Right cardiac atrium (tissue), 5 donors: ENCODE data around the gene NHERF2. TPM values are rescaled to one million over a fixed set of nuclear protein-coding genes. Genes with fewer than 3 reads are reported as not detected.

Source experiments
- ATAC-seq, 2 donors: fragments of 200-7000 bp; cut with Tn5 transposase; one replicate each; pipeline versions ENCODE4 v1.8.0 to v1.9.1; 2020; ENCODE audit warnings: moderate library complexity in 2 of 2, mild to moderate bottlenecking in 1 of 2
- DNase-seq, 3 donors: peaks; one replicate each; pipeline ENCODE4 v3.0.0-alpha.2; 2020
- H3K27ac ChIP-seq: one replicate; pipeline ENCODE4 v1.5.1; 2013; ENCODE audit warnings: mild to moderate bottlenecking, low read length, control low read depth, moderate library complexity
- H3K27me3 ChIP-seq: one replicate; pipeline ENCODE4 v1.6.1; 2013; ENCODE audit not compliant: control insufficient read depth, insufficient read depth
- H3K4me1 ChIP-seq: one replicate; pipeline ENCODE4 v1.6.1; 2013; ENCODE audit warnings: low read length; ENCODE audit not compliant: control insufficient read depth, insufficient read depth
- H3K4me3 ChIP-seq: one replicate; pipeline ENCODE4 v1.5.1; 2013; ENCODE audit warnings: low read length, control low read depth
- H3K9me3 ChIP-seq: one replicate; pipeline ENCODE4 v1.6.1; 2013; ENCODE audit warnings: low read length; ENCODE audit not compliant: control insufficient read depth
- WGBS: extraction: QIAGEN DNeasy Blood & Tissue Kit; methylation state at CpG from one replicate; pipeline ENCODE4 v1.1.7; 2013; 5-methylcytosine and 5-hydroxymethylcytosine counted together
- intact Hi-C, 4 donors: fragments of 100-400 bp; cut with DNase I; formaldehyde crosslinking; loops; one replicate each; pipeline versions ENCODE4 v1.11.0 to v1.14.0; 2022 to 2023
- polyA plus RNA-seq: library from polyadenylated mRNA; stranded (reverse); fragments of 200-250 nt; gene quantifications from one replicate; pipeline ENCODE4 v1.2.3, GENCODE V29; 2013
- total RNA-seq, 4 donors: library from RNA; stranded (reverse); fragmentation: NEBNext Ultra II Directional; extraction: Animal tissue kit (Norgen Biotek cat#: 25700); gene quantifications; one replicate each; pipeline ENCODE4 v1.2.1, GENCODE V29; 2021
- donor health status: healthy with polysubstance abuse.
- donor health status: DM: no; HTN: yes; CAD: no.
- donor health status: DM: no; HTN: no; CAD: no.
- donor health status: DM: no; HTN: yes; CAD: no; lungs with severe emphysema.
- donor health status: DM: yes; HTN: yes; CAD: no.

The NHERF2 gene
- total and polyA plus RNA-seq, 5 donors = 131 to 257 (median 177) TPM

- Histone ChIP-seq H3K4me3 (no peak overlapping the region), H3K27ac (no peak overlapping the region), H3K4me1 (peaks cover 5% of the 10 kb centered on the region), H3K9me3 (no peaks in the 10 kb centered on the region), H3K27me3 (no peaks in the 10 kb centered on the region)
- no peak for ATAC-seq
- intact Hi-C loops = loop anchor here in 3 of 4 donors (5.0 to 10.0 kb wide), 2 partner anchors 122 to 125 kb away; partner anchors contain the start of gene RAB26 (in 1 of the 3)
- 1% methylated on average over 96 of the region's 96 CpGs for WGBS
- peak; percentile 10 to 50 (median 49) for DNase-seq
Observed at GRCh38 chr16:2019921-2020831, 6.5 kb upstream of the NHERF2 start.

GRCh38 chr16:2022723-2023091, 4.0 kb upstream of the NHERF2 start:
- ATAC-seq (peak; percentile 14 to 27), DNase-seq (peak in 2 of 3 donors; percentile 78)
- Histone ChIP-seq H3K4me1 (peaks cover 5% of the 10 kb centered on the region), H3K9me3 (no peaks in the 10 kb centered on the region), H3K4me3 (peak overlapping the region; percentile 7), H3K27me3 (no peaks in the 10 kb centered on the region), H3K27ac (no peak overlapping the region)
- 2% methylated on average over 14 of the region's 14 CpGs for WGBS
- intact Hi-C loops = loop anchor here (2.0 to 10.0 kb wide), 3 partner anchors 118 to 122 kb away; partner anchors contain the start of gene RAB26 (in 1 of the 4)

DNA sequence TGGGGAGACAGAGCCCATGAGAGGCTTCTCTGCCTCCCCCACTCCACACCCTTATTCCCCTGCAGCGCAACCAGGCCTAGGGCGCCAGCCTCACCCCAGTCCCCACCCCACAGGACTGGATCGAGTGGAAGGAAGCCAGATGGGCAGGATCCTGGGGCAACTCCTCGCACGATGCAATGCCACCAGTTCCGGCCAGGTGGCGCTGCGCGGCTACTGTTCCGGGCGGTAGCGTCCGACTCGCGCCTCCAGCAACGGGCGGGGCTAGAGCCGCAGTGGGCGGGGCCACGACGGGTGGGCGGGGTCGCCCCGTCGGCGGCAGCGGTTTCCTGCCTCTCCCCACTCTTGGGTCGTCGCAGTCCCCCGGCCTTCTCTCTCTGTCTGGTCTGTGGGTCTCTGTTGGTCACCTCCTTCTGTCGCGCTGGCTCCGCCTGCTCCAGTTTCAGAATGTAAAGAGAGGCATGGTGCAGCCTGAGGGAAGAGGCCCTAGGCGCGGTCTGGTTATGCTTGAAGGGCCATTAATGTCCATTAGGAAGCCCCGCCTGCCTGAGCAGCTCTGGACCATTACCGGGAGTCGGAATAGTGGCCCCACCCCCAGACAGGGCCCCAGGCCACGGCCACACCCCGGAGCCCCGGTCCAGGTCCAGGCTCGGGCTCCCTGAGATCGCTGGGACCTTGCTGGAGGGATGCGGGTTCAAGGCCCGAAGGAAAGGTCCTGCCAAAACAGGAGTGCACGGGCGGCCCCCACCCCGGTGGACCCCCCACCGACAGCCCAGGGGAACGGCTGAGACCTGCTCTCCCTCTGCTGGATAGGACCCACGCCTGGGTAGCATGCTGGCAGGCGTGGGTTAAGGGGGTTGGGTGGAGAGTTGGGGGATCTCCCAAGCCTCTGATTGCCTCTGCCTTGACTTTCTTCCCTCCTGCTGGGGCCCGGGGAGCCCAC, 3.3 kb upstream of the NHERF2 start:
- peak overlapping the region; percentile 71 for H3K27ac ChIP-seq
- H3K9me3 ChIP-seq = no peaks in the 10 kb centered on the region
- 12% methylated on average over 53 of the region's 53 CpGs for whole genome bisulfite sequencing
- peak; percentile 91 to 98 (median 97) for DNase-seq
- H3K4me3 ChIP-seq = peak overlapping the region; percentile 8
- intact Hi-C loops = loop anchor here (2.0 to 10.0 kb wide), 3 partner anchors 117 to 121 kb away; partner anchors contain the start of gene RAB26 (in 1 of the 4)
- peak; percentile 90 for ATAC-seq
- no peaks in the 10 kb centered on the region for H3K27me3 ChIP-seq
- peaks cover 5% of the 10 kb centered on the region for H3K4me1 ChIP-seq

DNA sequence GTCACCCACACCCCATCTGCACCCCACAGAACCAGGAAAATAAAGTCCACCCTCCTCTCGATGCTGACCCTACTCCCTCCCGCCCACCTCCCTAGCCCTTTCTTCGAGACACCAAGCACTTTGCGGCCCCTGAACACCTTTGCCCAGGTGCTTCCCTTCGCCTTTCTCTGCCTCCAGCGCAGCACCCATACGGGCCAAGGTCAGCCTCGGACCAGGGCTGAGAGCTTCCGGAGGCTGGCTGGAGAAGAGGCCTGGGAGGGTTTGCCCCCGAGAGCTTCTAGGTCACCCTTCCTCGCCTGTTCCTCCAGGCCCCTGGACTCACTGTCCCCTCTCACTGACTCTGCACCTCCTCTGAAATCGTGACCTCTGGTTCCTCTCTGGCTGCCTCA, 2.7 kb upstream of the NHERF2 start:
- peak overlapping the region; percentile 71 for H3K27ac ChIP-seq
- WGBS = 74% methylated on average over 12 of the region's 12 CpGs
- DNase-seq (peak in 1 of 3 donors; percentile 45), ATAC-seq (no peak)
- no peaks in the 10 kb centered on the region for H3K27me3 ChIP-seq
- H3K9me3 ChIP-seq = no peaks in the 10 kb centered on the region
- no peak overlapping the region for H3K4me3 ChIP-seq
- intact Hi-C loops = loop anchor here in 3 of 4 donors (5.0 to 10.0 kb wide), 2 partner anchors 118 to 121 kb away; partner anchors contain the start of gene RAB26 (in 1 of the 3)
- peaks cover 5% of the 10 kb centered on the region for H3K4me1 ChIP-seq

DNA sequence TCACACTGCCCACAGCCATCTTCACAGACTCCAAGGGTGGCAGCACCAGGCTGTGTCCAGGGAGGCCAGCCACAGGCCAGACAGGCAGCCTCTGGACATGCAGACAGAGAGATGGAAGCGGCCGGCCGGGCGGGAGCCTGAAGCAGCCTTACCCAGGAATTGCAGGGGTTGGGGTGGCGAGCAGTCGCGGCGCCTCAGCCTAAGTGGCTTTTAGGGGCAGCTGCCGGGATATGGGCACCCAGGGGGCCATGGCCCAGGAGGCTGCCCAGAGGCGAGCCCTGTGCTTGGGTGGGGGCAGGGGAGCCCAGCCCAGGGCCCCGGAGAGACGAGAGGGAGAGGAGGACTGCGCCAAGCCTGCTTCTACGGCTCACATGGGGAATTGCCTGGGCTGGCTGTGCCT, 1.5 kb upstream of the NHERF2 start:
- Histone ChIP-seq H3K27ac (no peak overlapping the region), H3K4me3 (no peak overlapping the region), H3K9me3 (no peaks in the 10 kb centered on the region), H3K4me1 (peaks cover 5% of the 10 kb centered on the region), H3K27me3 (no peaks in the 10 kb centered on the region)
- 90% methylated on average over 14 of the region's 14 CpGs for WGBS
- no peak for ATAC-seq
- DNase-seq = peak in 1 of 3 donors; percentile 61
- intact Hi-C loops = loop anchor here in 1 of 4 donors (10.0 kb wide), 1 partner anchor 120 kb away; the partner anchor contains the start of gene RAB26

DNA sequence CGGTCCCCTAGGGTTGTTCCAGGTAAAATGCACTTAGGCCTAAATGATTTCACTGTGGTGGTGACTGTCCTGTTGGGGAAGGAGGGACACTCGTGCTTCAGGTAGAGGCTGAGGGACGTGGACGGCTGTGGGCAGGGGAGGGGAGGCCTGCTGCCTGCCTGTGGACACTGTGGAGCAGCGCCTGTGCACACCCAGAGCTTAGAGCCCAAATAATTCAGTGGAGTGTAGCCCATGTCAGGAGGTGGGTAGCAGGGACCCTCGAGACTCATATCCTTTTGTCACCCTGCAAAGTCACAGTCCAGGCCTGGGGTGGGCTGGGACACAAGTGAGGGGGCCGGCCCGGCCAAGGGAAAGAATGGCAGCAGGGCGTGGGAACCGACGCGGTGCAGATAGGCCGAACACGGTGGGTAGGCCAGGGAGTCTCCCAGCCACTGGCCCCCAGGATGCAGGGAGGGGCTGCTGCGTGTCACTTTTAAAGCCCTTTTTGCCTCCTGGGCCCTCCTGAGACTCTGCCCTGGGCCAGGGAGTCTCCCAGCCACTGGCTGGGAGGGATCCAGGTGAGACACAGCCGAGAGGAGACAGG, 733 bp upstream of the NHERF2 start:
- ATAC-seq = no peak
- peak overlapping the region; percentile 13 for H3K27ac ChIP-seq

GRCh38 chr16:2027024-2028010, 615 bp downstream of the NHERF2 start:
- DNase-seq (peak in 2 of 3 donors; percentile 68 to 81), ATAC-seq (no peak)
- peaks cover 7% of the 10 kb centered on the region for H3K4me1 ChIP-seq
- intact Hi-C loops = loop anchor here in 1 of 4 donors (10.0 kb wide), 1 partner anchor 117 kb away; the partner anchor contains the start of gene RAB26
- no peaks in the 10 kb centered on the region for H3K27me3 ChIP-seq
- H3K27ac ChIP-seq = peak overlapping the region; percentile 59
- H3K9me3 ChIP-seq = no peaks in the 10 kb centered on the region
- H3K4me3 ChIP-seq = peak overlapping the region; percentile 94
- 6% methylated on average over 76 of the region's 76 CpGs for WGBS

More for the DNA sequence above, 733 bp upstream of the NHERF2 start:
- no peaks in the 10 kb centered on the region for H3K9me3 ChIP-seq
- DNase-seq = peak in 2 of 3 donors; percentile 62 to 64
- H3K27me3 ChIP-seq = no peaks in the 10 kb centered on the region
- intact Hi-C loops = loop anchor here in 1 of 4 donors (10.0 kb wide), 1 partner anchor 119 kb away; the partner anchor contains the start of gene RAB26
- peak overlapping the region; percentile 94 for H3K4me3 ChIP-seq
- H3K4me1 ChIP-seq = peaks cover 5% of the 10 kb centered on the region
- WGBS = 70% methylated on average over 16 of the region's 16 CpGs

DNA sequence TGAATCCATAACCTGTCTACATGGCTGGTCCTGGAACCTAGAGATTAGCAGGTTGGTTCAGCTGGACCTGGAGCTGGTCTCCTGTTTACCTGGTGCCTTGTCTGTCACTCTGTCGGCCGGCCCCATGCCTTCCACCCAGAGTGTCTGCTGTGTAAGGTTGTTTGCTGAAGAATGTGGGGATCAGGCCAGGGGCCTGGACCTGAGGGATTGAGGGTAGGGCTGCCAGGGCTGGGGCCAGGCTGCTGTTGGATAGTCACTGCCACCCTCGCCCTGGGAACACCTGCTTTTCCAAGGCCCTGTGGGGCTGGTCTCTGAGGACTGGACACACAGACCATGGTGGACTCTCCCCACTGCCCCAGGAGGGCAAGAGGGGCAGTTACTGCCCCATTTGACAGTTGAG, 1.4 kb downstream of the NHERF2 start:
- Histone ChIP-seq H3K4me3 (peak overlapping the region; percentile 94), H3K27ac (peak overlapping the region; percentile 5), H3K27me3 (no peaks in the 10 kb centered on the region), H3K9me3 (no peaks in the 10 kb centered on the region), H3K4me1 (peaks cover 2% of the 10 kb centered on the region)
- intact Hi-C loops = loop anchor here in 1 of 4 donors (10.0 kb wide), 1 partner anchor 117 kb away; the partner anchor contains the start of gene RAB26
- DNase-seq (no peak), ATAC-seq (no peak)
- WGBS = 67% methylated on average over 3 of the region's 3 CpGs

DNA sequence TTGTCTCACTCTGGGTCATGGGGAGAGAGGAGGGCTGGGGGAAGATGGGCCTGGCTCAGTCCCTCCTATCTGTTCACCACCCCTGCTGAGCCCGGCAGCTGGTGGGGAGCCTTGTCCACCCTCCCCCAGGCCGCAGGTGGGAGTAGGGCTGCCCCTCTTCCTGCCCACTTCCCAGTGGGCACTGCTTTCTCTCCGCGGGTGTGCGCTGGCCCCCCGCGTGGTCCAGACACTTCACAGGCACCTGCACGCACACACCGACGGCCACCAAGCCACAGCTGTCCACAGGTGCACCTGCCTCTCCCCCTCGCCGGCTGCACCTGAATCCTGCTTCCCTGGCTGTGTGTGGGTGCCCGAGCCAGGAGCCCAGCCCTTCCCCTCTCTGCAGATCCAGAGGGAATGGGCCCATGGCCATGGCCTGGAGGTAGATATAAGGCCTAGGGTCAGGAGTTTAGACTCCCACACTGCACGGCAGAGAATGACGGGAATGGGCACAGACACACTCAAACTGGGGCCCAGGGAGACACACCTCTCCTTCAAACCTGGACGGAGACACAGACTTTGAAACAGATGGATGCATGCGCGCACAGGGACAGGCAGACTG, 2.0 kb downstream of the NHERF2 start:
- intact Hi-C loops = loop anchor here in 1 of 4 donors (10.0 kb wide), 1 partner anchor 116 kb away; the partner anchor contains the start of gene RAB26
- no peaks in the 10 kb centered on the region for H3K9me3 ChIP-seq
- peak overlapping the region; percentile 94 for H3K4me3 ChIP-seq
- WGBS = 73% methylated on average over 18 of the region's 18 CpGs
- H3K4me1 ChIP-seq = peaks cover 2% of the 10 kb centered on the region
- no peak overlapping the region for H3K27ac ChIP-seq
- peak in 1 of 3 donors; percentile 44 for DNase-seq
- ATAC-seq = no peak
- H3K27me3 ChIP-seq = no peaks in the 10 kb centered on the region
